IMR-90 (cell line): ENCODE measurements around the gene PPP1R3D.
"Not testable (repeated sequence)": the region's sequence is repeated elsewhere in the genome, so short reads cannot be mapped to it uniquely, and the experiment has no call there.

Experiments
- BHLHE40 ChIP-seq: fragments of 150-350 bp; IDR thresholded peaks from 2 replicates; pipeline ENCODE4 v1.6.1; 2016; ENCODE audit warnings: mild to moderate bottlenecking, low read depth, low read length
- CEBPB ChIP-seq: IDR thresholded peaks from 2 replicates; pipeline ENCODE4 v1.6.1; 2012; ENCODE audit warnings: low read depth, low read length, improper control_type of control experiment
- CHD1 ChIP-seq: IDR thresholded peaks from 2 replicates; pipeline ENCODE4 v1.6.1; 2012; ENCODE audit warnings: low read depth, low read length, improper control_type of control experiment
- FOS ChIP-seq: fragments of 150-350 bp; IDR thresholded peaks from 2 replicates; pipeline ENCODE4 v1.6.1; 2016; ENCODE audit warnings: low read depth, low read length
- MAFK ChIP-seq: IDR thresholded peaks from 2 replicates; pipeline ENCODE4 v1.6.1; 2012; ENCODE audit warnings: low read depth, low read length, improper control_type of control experiment
- MAZ ChIP-seq: IDR thresholded peaks from 2 replicates; pipeline ENCODE4 v1.6.1; 2012; ENCODE audit warnings: low read depth, mild to moderate bottlenecking, low read length, improper control_type of control experiment, moderate library complexity, borderline replicate concordance
- MXI1 ChIP-seq: IDR thresholded peaks from 2 replicates; pipeline ENCODE4 v1.6.1; 2012; ENCODE audit warnings: low read depth, mild to moderate bottlenecking, low read length, moderate library complexity, borderline replicate concordance
- POLR2A ChIP-seq: IDR thresholded peaks from 2 replicates; pipeline ENCODE4 v1.6.1; 2012; ENCODE audit warnings: mild to moderate bottlenecking, low read depth, low read length
- RAD21 ChIP-seq: IDR thresholded peaks from 2 replicates; pipeline ENCODE4 v1.6.1; 2012; ENCODE audit warnings: low read length, improper control_type of control experiment
- RCOR1 ChIP-seq: IDR thresholded peaks from 2 replicates; pipeline ENCODE4 v1.6.1; 2012; ENCODE audit warnings: mild to moderate bottlenecking, low read length, improper control_type of control experiment; ENCODE audit not compliant: insufficient replicate concordance
- RFX5 ChIP-seq: IDR thresholded peaks from 2 replicates; pipeline ENCODE4 v1.8.0; 2012; ENCODE audit warnings: low read depth, mild to moderate bottlenecking, low read length, moderate library complexity
- SMC3 ChIP-seq: fragments of 150-350 bp; IDR thresholded peaks from 2 replicates; pipeline ENCODE4 v1.6.1; 2016; ENCODE audit warnings: low read depth, mild to moderate bottlenecking, antibody characterized with exemption, low read length, moderate library complexity
- TF ChIP-seq, protein P1 (sequence below): conservative IDR thresholded peaks from 2 replicates; pipeline ENCODE4 v1.5.1; 2012; ENCODE audit warnings: mild to moderate bottlenecking, low read depth, low read length, improper control_type of control experiment
- TF ChIP-seq, protein P2 (sequence below): fragments of 150-350 bp; IDR thresholded peaks from 2 replicates; pipeline ENCODE4 v1.6.1; 2016; ENCODE audit warnings: low read depth, mild to moderate bottlenecking, low read length, moderate library complexity, borderline replicate concordance

DNA sequence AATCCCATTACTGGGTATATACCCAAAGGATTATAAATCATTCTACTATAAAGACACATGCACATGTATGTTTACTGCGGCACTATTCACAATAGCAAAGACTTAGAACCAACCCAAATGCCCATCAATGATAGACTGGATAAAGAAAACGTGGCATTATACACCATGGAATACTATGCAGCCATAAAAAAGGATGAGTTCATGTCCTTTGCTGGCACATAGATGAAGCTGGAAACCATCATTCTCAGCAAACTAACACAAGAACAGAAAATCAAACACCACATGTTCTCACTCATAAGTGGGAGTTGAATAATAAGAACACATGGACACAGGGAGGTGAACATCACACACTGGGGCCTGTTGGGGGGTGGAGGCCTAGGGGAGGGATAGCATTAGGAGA, 50.1 kb downstream of the PPP1R3D start:
- TF ChIP-seq, protein P1, sequence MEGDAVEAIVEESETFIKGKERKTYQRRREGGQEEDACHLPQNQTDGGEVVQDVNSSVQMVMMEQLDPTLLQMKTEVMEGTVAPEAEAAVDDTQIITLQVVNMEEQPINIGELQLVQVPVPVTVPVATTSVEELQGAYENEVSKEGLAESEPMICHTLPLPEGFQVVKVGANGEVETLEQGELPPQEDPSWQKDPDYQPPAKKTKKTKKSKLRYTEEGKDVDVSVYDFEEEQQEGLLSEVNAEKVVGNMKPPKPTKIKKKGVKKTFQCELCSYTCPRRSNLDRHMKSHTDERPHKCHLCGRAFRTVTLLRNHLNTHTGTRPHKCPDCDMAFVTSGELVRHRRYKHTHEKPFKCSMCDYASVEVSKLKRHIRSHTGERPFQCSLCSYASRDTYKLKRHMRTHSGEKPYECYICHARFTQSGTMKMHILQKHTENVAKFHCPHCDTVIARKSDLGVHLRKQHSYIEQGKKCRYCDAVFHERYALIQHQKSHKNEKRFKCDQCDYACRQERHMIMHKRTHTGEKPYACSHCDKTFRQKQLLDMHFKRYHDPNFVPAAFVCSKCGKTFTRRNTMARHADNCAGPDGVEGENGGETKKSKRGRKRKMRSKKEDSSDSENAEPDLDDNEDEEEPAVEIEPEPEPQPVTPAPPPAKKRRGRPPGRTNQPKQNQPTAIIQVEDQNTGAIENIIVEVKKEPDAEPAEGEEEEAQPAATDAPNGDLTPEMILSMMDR: not testable (repeated sequence)
- not testable (repeated sequence) for TF ChIP-seq POLR2A, RFX5, BHLHE40, RCOR1, MAFK, MAZ, SMC3, MXI1, RAD21, CEBPB, CHD1, FOS
- TF ChIP-seq, protein P2, sequence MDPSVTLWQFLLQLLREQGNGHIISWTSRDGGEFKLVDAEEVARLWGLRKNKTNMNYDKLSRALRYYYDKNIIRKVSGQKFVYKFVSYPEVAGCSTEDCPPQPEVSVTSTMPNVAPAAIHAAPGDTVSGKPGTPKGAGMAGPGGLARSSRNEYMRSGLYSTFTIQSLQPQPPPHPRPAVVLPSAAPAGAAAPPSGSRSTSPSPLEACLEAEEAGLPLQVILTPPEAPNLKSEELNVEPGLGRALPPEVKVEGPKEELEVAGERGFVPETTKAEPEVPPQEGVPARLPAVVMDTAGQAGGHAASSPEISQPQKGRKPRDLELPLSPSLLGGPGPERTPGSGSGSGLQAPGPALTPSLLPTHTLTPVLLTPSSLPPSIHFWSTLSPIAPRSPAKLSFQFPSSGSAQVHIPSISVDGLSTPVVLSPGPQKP: not testable (repeated sequence)
